SK-N-SH (cell line): ENCODE results near the gene NR5A2. TPM values are rescaled to one million over a fixed set of nuclear protein-coding genes. Genes with fewer than 3 reads are reported as not detected.

Experiments used
- CTCF ChIA-PET: fragments of 300-600, 350-600 bp; formaldehyde crosslinking; extraction: SDS; loops from one replicate; lab custom pipeline; 2021; lab: Yijun Ruan, JAX
- POLR2A ChIA-PET: fragments of 350-600 bp; sonication (Branson Sonifier 250); formaldehyde crosslinking; extraction: SDS; loops from one replicate; lab custom pipeline; 2020; ENCODE audit warnings: antibody characterized with exemption, inconsistent platforms; lab: Yijun Ruan, JAX
- DNase-seq: peaks from one replicate; pipeline ENCODE4 v3.0.0; 2012
- H2AFZ ChIP-seq: fragments of 200-600 bp; sonication (generic); 2 replicates; pipeline ENCODE4 v1.8.1; 2016; ENCODE audit warnings: antibody characterized with exemption, mild to moderate bottlenecking, low read depth
- H3F3A ChIP-seq: fragments of 200-600 bp; sonication (generic); replicated peaks from 2 replicates; pipeline ENCODE3; 2016; ENCODE audit warnings: antibody characterized with exemption, mild to moderate bottlenecking; ENCODE audit not compliant: insufficient read depth
- H3K27ac ChIP-seq, 2 experiments: fragments of 200-500 bp in 1 of 2; fragments of 200-600 bp in 1 of 2; sonication (Bioruptor generic) in 1 of 2; sonication (generic), shearing (Covaris generic) in 1 of 2; 2 replicates each; pipeline versions ENCODE4 v1.5.1 to v1.6.1; 2014 to 2016; ENCODE audit warnings: low read depth in 2 of 2, inconsistent platforms in 1 of 2, low read length in 1 of 2, mild to moderate bottlenecking in 1 of 2, mixed read lengths in 1 of 2
- H3K27me3 ChIP-seq: fragments of 200-600 bp; sonication (generic), shearing (Covaris generic); 2 replicates; pipeline ENCODE4 v1.6.1; 2016; ENCODE audit warnings: mixed run types; ENCODE audit not compliant: insufficient read depth
- H3K36me3 ChIP-seq, 2 experiments: fragments of 200-500 bp in 1 of 2; fragments of 200-600 bp in 1 of 2; sonication (Bioruptor generic) in 1 of 2; sonication (generic) in 1 of 2; replicated peaks in 1 of 2; 2 replicates each; pipeline versions ENCODE3 to v1.5.1; 2014 to 2016; ENCODE audit warnings: low read length in 1 of 2, mild to moderate bottlenecking in 1 of 2; ENCODE audit not compliant: insufficient read depth in 2 of 2, control insufficient read depth in 1 of 2
- H3K4me1 ChIP-seq, 2 experiments: fragments of 200-500 bp in 1 of 2; fragments of 200-600 bp in 1 of 2; sonication (Bioruptor generic) in 1 of 2; sonication (generic), shearing (Covaris generic) in 1 of 2; 2 replicates each; pipeline versions ENCODE4 v1.5.1 to v1.6.1; 2014 to 2016; ENCODE audit warnings: low read depth in 1 of 2, low read length in 1 of 2, mixed run types in 1 of 2; ENCODE audit not compliant: insufficient read depth in 2 of 2, control insufficient read depth in 1 of 2
- H3K4me2 ChIP-seq: fragments of 200-600 bp; sonication (generic), shearing (Covaris generic); 2 replicates; pipeline ENCODE4 v1.6.1; 2017; ENCODE audit warnings: mixed run types
- H3K4me3 ChIP-seq, 2 experiments: fragments of 200-500 bp in 1 of 2; fragments of 200-600 bp in 1 of 2; sonication (Bioruptor generic) in 1 of 2; sonication (generic), shearing (Covaris generic) in 1 of 2; 2 replicates each; pipeline versions ENCODE4 v1.5.1 to v1.8.1; 2014 to 2016; ENCODE audit warnings: low read depth in 2 of 2, inconsistent platforms in 1 of 2, low read length in 1 of 2, mild to moderate bottlenecking in 1 of 2, mixed read lengths in 1 of 2, moderate library complexity in 1 of 2
- H3K79me2 ChIP-seq: fragments of 200-600 bp; sonication (generic); 2 replicates; pipeline ENCODE4 v1.8.1; 2017; ENCODE audit warnings: mild to moderate bottlenecking; ENCODE audit not compliant: insufficient read depth
- H3K9ac ChIP-seq: fragments of 200-600 bp; sonication (generic); 2 replicates; pipeline ENCODE4 v1.6.1; 2017; ENCODE audit warnings: mixed run types
- H3K9me2 ChIP-seq: fragments of 200-600 bp; sonication (generic); 2 replicates; pipeline ENCODE4 v1.6.1; 2017; ENCODE audit warnings: mixed run types
- H3K9me3 ChIP-seq: fragments of 200-600 bp; sonication (generic); 2 replicates; pipeline ENCODE4 v1.6.1; 2017; ENCODE audit warnings: mixed run types, mild to moderate bottlenecking, moderate library complexity
- H4K20me1 ChIP-seq: fragments of 200-600 bp; sonication (generic); 2 replicates; pipeline ENCODE4 v1.6.1; 2017; ENCODE audit warnings: mild to moderate bottlenecking, mixed run types; ENCODE audit not compliant: insufficient read depth
- CHD2 ChIP-seq: fragments of 150-350 bp; IDR thresholded peaks from 2 replicates; pipeline ENCODE4 v1.6.1; 2018; ENCODE audit warnings: low read length; ENCODE audit not compliant: partially characterized antibody
- CTCF ChIP-seq: fragments of 200-600 bp; sonication (generic); IDR thresholded peaks from 2 replicates; pipeline ENCODE4 v1.6.1; 2017; ENCODE audit warnings: antibody characterized with exemption, mild to moderate bottlenecking, moderate library complexity
- ELF1 ChIP-seq: IDR thresholded peaks from 2 replicates; pipeline ENCODE4 v1.4.0; 2012
- EP300 ChIP-seq, 2 experiments: IDR thresholded peaks; 2 replicates each; pipeline versions ENCODE4 v1.4.0 to v1.6.1; 2012; ENCODE audit warnings: borderline replicate concordance in 1 of 2, low read depth in 1 of 2, low read length in 1 of 2
- FOSL2 ChIP-seq: IDR thresholded peaks from 2 replicates; pipeline ENCODE4 v1.4.0; 2012; ENCODE audit warnings: low read depth, mild to moderate bottlenecking, moderate library complexity, borderline replicate concordance
- FOXJ3 ChIP-seq: sonication (generic); formaldehyde crosslinking; IDR thresholded peaks from 2 replicates; pipeline ENCODE4 v1.5.1; 2020; ENCODE audit warnings: mild to moderate bottlenecking, missing genetic modification reagents
- JUND ChIP-seq: IDR thresholded peaks from 2 replicates; pipeline ENCODE4 v1.4.0; 2012
- MEF2A ChIP-seq: IDR thresholded peaks from 2 replicates; pipeline ENCODE4 v1.4.0; 2012; ENCODE audit warnings: low read depth, borderline replicate concordance
- MXI1 ChIP-seq: IDR thresholded peaks from 2 replicates; pipeline ENCODE4 v1.6.1; 2012; ENCODE audit warnings: mild to moderate bottlenecking, low read depth, low read length, improper control_type of control experiment
- NFIC ChIP-seq: IDR thresholded peaks from 2 replicates; pipeline ENCODE4 v1.4.0; 2012; ENCODE audit warnings: borderline replicate concordance
- PBX3 ChIP-seq: IDR thresholded peaks from 2 replicates; pipeline ENCODE4; 2012
- POLR2AphosphoS5 ChIP-seq: IDR thresholded peaks from 2 replicates; pipeline ENCODE4 v1.6.1; 2012; ENCODE audit warnings: low read depth, low read length
- RAD21 ChIP-seq: IDR thresholded peaks from 2 replicates; pipeline ENCODE4 v1.6.1; 2012; ENCODE audit warnings: mild to moderate bottlenecking, low read length
- RFX5 ChIP-seq: IDR thresholded peaks from 2 replicates; pipeline ENCODE4 v1.6.1; 2012; ENCODE audit warnings: mild to moderate bottlenecking, improper control_type of control experiment, low read length
- RXRA ChIP-seq: IDR thresholded peaks from 2 replicates; pipeline ENCODE4 v1.4.0; 2012; ENCODE audit warnings: low read depth, mild to moderate bottlenecking, borderline replicate concordance
- TCF12 ChIP-seq: IDR thresholded peaks from 2 replicates; pipeline ENCODE4 v1.4.0; 2012
- TEAD4 ChIP-seq: IDR thresholded peaks from 2 replicates; pipeline ENCODE4 v1.4.0; 2012; ENCODE audit warnings: mild to moderate bottlenecking, borderline replicate concordance; ENCODE audit not compliant: insufficient read depth
- ZBTB33 ChIP-seq: IDR thresholded peaks from 2 replicates; pipeline ENCODE4 v1.4.0; 2012; ENCODE audit warnings: low read depth, borderline replicate concordance
- WGBS: methylation state at CpG from one replicate; pipeline ENCODE4 v1.1.6; 2017; ENCODE audit warnings: low lambda C conversion rate; 5-methylcytosine and 5-hydroxymethylcytosine counted together
- polyA plus RNA-seq, 3 experiments: library from polyadenylated mRNA; depleted of rRNA; stranded (reverse); fragments of >200 nt; gene quantifications; 2 replicates each; pipeline ENCODE4 v1.2.3, GENCODE V29; 2012

The NR5A2 gene
- polyA plus RNA-seq, 1 of the 3 experiments (the other 2 are of a cell fraction): not detected

- Histone ChIP-seq H3K9me2 (no peaks in the 10 kb centered on the region), H4K20me1 (no peaks in the 10 kb centered on the region), H3K9me3 (no peaks in the 10 kb centered on the region), H3K4me2 (no peak overlapping the region), H3K27me3 (no peaks in the 10 kb centered on the region), H3K4me1 (no peaks in the 10 kb centered on the region; a peak in 1 of 4 replicates), H3K4me3 (no peak overlapping the region), H3K27ac (no peak overlapping the region), H3K36me3 (no peaks in the 10 kb centered on the region), H3K79me2 (no peaks in the 10 kb centered on the region), H2AFZ (no peak overlapping the region), H3K9ac (no peak overlapping the region), H3F3A (no peaks in the 10 kb centered on the region)
- no peak for DNase-seq
- ChIA-PET POLR2A (no interaction called here), CTCF (interaction anchor here (2.1 kb wide), 1 partner anchor 487 kb away, joined by 4 read pairs; no protein-coding TSS in a partner anchor)
- WGBS: 51% methylated on average over 4 of the region's 4 CpGs
- no peak for TF ChIP-seq POLR2AphosphoS5
- 0 out of 2 replicates have a peak, but pooled peaks have one; percentile 18 for TF ChIP-seq FOSL2
- TF ChIP-seq RAD21: no peak
These were observed 144.8 kb downstream of the NR5A2 start for GRCh38 chr1:200172311-200172710.

GRCh38 chr1:200173097-200173618 is 145.6 kb downstream of the NR5A2 start:
- H3K4me1 ChIP-seq: no peaks in the 10 kb centered on the region; a peak in 1 of 4 replicates
- H3K9me2 ChIP-seq: no peaks in the 10 kb centered on the region
- no peak overlapping the region for H3K4me3 ChIP-seq
- ChIA-PET CTCF (no interaction called here), POLR2A (no interaction called here)
- DNase-seq: no peak
- no peaks in the 10 kb centered on the region for H3K36me3 ChIP-seq
- no peak overlapping the region for H3K27ac ChIP-seq
- 48% methylated on average over 2 of the region's 2 CpGs for WGBS
- H3K9ac ChIP-seq: no peak overlapping the region
- no peaks in the 10 kb centered on the region for H4K20me1 ChIP-seq
- no peak overlapping the region for H2AFZ ChIP-seq
- no peaks in the 10 kb centered on the region for H3K27me3 ChIP-seq
- no peak overlapping the region for H3K4me2 ChIP-seq
- no peaks in the 10 kb centered on the region for H3K9me3 ChIP-seq
- H3K79me2 ChIP-seq: no peaks in the 10 kb centered on the region
- TF ChIP-seq RXRA: no peak
- TF ChIP-seq FOXJ3 (CRISPR knock-in tag): no peak
- no peak for TF ChIP-seq NFIC
- no peak for TF ChIP-seq POLR2AphosphoS5
- no peaks in the 10 kb centered on the region for H3F3A ChIP-seq

GRCh38 chr1:200174525-200175295 is 147.2 kb downstream of the NR5A2 start:
- Histone ChIP-seq H3K27me3 (no peaks in the 10 kb centered on the region), H3F3A (peaks cover 14% of the 10 kb centered on the region), H3K4me2 (no peak overlapping the region), H4K20me1 (no peaks in the 10 kb centered on the region), H3K4me3 (no peak overlapping the region), H3K9me2 (no peaks in the 10 kb centered on the region), H3K27ac (no peak overlapping the region), H2AFZ (no peak overlapping the region), H3K9me3 (no peaks in the 10 kb centered on the region), H3K79me2 (no peaks in the 10 kb centered on the region), H3K36me3 (no peaks in the 10 kb centered on the region), H3K4me1 (peaks cover 0 to 8% of the 10 kb centered on the region in 2 experiments; a peak in 3 of 4 replicates), H3K9ac (no peak overlapping the region)
- ChIA-PET CTCF (no interaction called here), POLR2A (no interaction called here)
- DNase-seq: no peak
- WGBS: 78% methylated on average over 5 of the region's 5 CpGs
- no peak for TF ChIP-seq MEF2A
- no peak for TF ChIP-seq PBX3
- TF ChIP-seq ELF1: no peak
- no peak for TF ChIP-seq EP300 (IDR thresholded peaks at IDR 0.05; ENCODE audit: borderline replicate concordance in 1 of 2, low read depth in 1 of 2, low read length in 1 of 2)
- no peak for TF ChIP-seq CTCF
- no peak for TF ChIP-seq TEAD4
- TF ChIP-seq JUND: no peak
- no peak for TF ChIP-seq TCF12
- TF ChIP-seq CHD2: no peak
- TF ChIP-seq ZBTB33: no peak
- no peak for TF ChIP-seq MXI1
- TF ChIP-seq RFX5: no peak
- no peak for TF ChIP-seq FOSL2
